Medulla oblongata (tissue), 1 donor: Measurements from ENCODE around the gene KCNE1.

Experiments used
- DNase-seq: peaks from one replicate; pipeline ENCODE4 v3.0.0-alpha.2; 2015; ENCODE audit errors: extremely low spot score

Gene KCNE1

DNA sequence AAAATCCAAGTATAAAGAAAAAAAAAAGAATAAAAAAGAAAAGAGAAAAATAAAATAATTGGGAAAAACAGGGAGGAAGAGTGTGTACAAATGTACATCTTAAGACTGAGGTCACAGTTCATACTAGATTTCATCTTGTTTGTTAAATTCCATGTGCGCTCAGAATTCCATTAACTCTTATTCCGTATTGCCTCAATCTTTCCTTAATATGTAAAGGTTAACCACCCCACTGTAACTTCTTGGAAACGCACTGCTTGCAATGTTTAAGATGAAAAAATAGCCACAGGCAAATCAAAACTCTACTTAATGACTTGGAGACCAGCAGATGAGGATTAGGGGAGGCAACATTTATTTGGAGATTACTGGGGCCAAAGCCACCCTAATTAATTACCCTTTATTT lies 23.9 kb upstream of the KCNE1 start:
- no peak for DNase-seq

DNA sequence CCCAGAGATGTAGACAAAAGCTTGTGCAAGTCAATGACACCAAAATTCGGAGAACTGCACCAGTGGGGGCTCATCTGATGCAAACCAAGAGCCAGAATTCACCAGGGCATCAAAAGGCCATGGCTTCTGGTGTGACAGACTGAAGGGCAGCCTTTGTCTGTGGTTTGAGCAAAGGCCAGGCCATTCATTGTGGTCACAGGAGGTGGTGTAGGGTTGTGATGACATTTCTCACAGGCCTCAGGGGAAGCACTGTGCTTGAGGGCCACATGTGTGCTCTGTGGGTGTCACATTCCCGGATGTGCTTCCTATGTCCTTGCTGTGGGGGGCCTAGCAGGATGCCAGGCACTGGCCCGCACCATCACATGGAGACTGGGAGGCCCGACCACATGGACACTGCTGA lies 22.5 kb upstream of the KCNE1 start:
- peak; percentile 65 for DNase-seq

GRCh38 chr21:34533938-34534337 lies 21.9 kb upstream of the KCNE1 start:
- DNase-seq: no peak

DNA sequence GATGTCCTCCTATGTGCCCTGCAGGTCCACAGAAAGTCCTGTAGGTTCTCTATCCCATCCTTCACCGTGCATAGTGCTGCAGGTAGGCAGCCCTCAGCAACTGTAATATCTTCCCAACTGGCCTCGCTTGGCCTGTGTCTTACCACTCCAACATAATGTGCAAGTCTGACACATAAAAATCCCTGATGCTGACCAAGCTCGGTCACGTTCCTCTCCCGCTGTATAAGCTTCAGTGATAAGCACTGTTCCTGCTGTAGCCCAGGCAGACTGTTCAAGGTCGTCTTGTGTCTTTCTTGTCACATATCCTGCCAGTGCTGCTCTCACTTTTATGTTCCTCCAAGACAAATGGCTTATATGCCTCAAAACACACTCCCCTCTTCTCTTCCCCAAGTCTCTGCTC lies 19.4 kb upstream of the KCNE1 start:
- DNase-seq: no peak

- no peak for DNase-seq
Measured at GRCh38 chr21:34530261-34530660, 18.3 kb upstream of the KCNE1 start.

DNA sequence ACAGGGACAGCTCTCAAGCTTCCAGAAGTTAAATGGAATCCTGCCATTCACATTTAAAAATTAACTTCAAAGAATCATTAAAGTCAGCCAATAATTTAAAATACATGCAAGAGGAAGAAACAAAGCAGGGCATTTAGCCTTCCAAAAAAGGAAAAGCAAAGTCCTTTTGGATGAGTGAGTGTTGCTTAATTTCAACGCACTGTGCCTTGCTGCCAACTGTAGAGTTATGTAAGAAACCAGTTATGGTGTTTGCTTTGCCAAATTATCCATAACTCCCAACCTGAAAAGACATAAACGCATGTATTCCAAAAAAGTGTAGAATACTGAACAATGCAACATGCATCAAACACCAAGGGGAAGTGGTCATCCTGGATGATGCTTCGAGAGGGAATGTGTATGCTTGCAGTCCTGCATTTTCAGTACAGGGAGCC lies 16.1 kb upstream of the KCNE1 start:
- no peak for DNase-seq

DNA sequence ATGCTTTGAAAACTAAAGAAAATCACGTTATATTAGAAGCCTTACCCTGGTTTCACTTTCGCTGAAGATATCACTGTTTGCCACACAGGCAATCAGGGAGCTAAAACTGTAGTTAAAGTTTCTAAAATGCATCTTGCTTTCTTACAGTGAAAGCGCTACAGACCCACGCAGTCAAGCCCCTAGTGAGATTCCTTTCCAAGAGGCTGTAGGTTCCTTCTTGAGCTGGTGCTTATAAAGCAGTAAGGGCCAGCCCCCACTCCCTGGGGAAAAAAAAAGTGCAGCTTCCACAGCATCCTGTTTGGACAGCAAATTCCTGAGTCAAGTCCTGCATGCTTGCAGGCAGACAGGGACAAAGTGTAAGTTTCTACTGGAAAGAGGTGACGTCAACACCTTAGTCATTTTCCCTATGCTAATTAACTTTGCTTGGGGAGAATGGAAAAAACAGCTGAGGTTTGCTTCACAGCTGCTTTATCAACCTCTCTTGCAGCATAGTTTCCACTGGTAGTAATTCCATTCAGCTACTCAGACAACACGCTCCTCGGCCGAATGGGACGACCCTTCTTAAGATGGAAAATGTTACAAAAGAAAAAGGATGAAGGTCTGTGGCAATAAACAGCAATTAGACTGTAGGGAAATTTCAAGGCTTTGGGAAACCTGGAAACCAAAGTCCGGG lies 14.7 kb upstream of the KCNE1 start:
- peak; percentile 64 for DNase-seq

DNA sequence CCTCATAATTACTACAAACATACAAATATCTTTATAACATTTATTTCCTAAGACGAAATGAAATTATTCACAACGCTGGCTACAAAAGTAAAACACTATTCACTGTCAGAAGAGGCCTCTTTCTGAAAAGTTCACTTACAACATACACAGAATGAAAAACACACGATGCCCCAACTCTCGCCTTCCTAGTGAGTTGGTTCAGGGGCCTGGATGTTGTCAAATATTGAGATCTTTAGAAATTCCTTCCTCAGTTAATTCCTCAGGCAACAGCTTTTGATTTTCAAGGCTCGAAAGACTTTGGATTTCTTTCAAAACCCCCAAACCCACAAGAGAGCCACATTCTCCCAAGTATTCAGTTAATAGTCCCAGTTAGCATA lies 14.2 kb upstream of the KCNE1 start:
- no peak for DNase-seq

DNA sequence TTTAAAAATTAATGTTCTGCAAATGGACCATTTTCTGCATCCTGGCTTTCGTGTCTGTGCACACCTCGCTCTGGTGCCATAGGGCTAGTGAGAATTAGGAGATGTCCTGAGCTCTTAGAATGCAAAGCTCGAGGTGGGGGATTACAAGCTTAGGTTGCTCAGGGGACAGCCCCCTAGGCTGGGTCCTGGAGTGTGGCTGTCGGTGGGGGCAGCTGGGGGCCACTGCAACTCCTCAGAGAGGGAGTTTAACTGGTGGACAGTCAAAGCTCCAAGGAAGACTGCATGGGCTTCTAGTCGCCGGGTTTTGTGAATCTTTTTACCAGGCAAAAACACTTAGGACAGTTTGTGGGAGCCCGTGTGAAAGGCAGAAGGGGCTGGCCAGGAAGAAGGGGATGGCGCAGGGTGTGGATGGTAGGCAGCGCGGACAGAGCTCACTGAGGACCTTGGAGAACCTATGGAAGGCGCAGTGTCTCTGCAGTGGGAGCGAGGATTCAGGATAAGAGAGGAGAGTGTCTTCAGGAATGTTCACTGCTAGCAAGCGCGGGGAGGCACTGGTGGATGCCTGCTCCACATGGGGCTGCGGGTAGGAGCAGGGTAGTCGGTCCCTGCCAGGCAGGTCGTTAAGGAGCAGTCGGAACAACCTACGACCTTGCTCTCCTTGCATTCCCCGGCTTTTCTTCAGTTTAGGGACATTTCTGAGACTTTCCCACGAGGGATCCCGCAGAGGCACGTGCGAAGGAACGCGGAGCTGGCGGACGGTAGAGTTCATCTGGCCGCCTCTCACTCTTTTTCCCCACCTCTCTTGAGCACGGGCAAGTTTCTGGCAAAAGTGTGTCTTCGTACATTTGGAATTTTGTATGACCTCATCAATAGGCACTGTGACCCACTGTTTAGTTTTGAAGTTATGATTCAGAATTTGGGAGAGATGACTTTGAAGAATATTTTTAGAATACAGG lies 12.9 kb upstream of the KCNE1 start:
- DNase-seq: no peak

GRCh38 chr21:34523019-34523555 lies 11.1 kb upstream of the KCNE1 start:
- no peak for DNase-seq

GRCh38 chr21:34522284-34522683 lies 10.3 kb upstream of the KCNE1 start:
- DNase-seq: no peak

GRCh38 chr21:34521561-34521960 lies 9.6 kb upstream of the KCNE1 start:
- DNase-seq: no peak

DNA sequence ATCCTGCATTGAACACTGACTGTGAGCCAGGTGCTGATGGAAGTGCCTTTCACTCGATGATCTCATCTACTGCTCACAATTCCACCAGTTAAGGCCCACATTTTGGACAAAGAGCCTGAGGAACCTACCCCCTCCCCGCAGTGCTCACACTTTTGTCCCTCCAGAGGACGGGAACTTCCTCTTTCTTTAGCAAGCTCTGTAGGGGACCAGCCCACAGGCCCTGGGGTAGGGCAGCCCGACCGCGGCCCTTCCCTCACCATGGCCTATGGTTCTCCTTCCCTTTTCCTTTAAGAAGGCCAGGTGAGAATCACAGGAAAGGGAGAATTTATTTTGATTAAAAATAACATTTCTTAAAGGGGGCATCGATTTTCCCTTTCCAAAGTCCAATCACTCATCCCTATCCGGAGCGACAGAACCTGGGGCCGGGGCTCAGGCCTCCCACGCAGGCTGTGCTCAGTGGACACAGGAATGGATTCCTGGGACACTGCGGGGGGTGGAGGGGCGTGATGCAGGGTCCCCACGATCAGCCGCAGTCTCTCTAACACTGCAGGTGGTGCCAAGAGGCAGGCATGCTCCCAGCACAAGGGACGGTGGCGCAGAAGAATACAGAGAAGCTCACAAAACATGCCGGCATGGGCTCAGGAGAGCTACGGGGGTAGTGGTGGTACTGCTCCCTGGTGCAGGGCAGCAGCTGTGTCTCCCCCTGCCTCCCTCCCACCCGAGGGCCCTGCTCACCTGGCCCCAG lies 8.9 kb upstream of the KCNE1 start:
- no peak for DNase-seq

DNA sequence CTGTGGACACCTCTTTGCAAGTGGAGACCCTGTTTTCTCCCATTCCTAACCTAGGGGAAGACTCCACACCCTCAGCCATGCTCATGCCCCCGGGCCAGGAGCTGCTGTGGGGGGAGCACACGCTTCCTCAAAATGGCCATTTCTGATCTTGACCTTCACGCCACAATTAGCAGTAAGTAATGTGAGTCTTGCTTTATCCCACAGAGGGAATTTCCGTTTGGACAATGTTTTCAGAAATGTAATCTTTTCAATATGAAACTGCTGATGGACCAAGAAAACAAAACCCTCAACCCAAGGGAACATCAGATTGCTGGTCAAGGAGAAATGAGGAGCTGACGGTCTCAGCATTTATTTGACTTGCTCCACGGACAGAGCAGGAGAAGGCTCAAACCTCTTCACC lies 8.3 kb upstream of the KCNE1 start:
- DNase-seq: no peak

DNA sequence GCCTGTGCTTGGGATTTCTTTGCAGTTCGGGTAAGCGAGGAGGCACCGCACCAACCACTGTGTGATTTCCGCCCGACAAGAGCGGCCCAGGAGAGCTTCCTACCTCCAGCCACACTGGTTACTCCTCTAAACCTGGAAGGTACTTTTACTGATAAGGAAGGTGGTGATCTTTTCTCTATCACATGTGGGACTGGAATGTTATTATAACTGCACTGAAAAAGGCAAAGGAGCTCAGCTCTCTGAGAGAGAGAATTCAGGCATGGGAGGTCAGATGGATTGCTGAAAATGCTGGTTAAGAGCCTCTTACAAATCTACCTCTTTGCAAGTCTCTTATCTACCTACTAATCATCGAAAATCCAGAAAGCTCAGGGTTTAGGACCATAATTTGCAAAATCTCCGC lies 7.7 kb upstream of the KCNE1 start:
- no peak for DNase-seq

DNA sequence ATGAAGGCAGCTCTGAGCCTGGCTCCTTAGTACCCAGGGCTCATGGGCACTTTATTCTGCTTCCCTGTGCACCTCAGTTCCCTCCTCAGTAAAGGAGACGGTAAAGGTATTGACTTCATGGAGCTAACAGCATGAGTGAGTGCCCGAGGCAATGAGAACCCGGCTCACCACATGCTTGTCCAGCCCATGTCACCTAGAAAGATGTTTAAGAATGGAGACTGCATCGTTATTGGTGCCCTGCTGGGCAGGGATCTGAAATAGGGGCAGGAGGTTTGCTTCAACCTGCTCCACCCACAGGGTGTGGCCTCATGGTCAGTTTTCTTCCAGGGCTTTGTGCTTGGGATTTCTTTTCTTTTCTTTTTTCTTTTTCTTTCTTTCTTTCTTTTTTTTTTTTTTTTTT lies 7.0 kb upstream of the KCNE1 start:
- DNase-seq: no peak

DNA sequence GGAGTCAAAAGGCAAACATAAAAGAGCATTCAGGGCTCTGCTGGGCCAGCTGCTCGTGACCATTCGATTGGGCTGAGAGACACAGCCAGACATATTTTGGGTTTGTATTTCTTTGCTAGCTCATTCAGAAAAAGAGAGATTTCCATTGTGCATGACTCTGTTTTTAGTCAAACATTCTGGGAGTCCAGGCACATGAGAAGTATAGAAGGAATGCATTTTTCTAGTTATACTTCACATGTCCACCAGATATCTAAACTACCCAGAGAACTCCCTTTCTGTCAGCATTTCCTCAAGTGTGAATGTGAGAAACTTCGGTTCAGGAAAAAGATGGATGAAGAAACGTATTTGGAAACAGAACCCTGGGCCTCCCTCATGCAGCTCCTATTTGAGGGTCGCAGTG lies 6.3 kb upstream of the KCNE1 start:
- DNase-seq: no peak

GRCh38 chr21:34517491-34518245 lies 5.7 kb upstream of the KCNE1 start:
- DNase-seq: no peak

DNA sequence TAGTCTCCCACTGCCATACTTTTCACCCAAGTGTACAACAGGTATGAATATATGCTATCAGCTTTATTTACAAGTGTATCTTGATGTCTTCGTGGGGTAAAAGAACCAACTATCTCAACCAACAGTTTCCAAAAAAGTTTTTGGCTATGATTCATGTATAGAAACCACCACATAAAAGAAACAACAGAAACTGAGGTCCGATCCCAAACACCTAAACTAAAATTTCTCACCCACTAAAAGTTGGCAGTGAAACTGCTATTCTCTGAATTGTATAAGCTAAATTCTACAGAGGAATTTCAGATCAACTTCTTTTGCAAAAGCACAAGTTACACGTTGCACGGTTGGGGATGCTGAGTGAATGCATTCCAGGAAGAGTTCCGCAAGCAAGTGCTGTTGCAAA lies 5.0 kb upstream of the KCNE1 start:
- no peak for DNase-seq

DNA sequence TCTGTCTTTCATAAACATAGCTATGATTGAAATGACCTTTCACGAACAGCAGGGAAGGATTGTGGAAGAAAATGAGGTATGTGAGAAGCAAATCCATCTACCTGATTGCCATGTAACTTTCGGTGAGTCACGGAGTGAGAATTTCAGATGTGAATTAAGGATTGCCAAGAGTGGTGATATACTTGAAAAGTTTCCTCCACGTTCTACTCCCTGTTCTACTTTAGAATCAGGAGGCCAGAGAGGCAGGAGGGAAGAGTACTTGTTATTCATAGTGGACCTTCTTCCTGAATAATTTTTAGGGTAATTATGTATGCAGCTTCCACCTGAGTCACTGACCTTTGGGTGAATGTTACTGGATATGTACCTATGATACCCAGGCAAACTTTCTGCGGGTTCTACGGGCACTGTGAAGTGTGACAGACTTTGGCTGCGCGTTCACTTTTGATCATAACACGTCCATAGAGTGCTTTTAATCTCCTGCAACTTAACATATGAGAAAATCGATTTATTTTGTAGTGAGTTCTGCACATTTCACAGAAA lies 2.6 kb upstream of the KCNE1 start:
- DNase-seq: no peak

DNA sequence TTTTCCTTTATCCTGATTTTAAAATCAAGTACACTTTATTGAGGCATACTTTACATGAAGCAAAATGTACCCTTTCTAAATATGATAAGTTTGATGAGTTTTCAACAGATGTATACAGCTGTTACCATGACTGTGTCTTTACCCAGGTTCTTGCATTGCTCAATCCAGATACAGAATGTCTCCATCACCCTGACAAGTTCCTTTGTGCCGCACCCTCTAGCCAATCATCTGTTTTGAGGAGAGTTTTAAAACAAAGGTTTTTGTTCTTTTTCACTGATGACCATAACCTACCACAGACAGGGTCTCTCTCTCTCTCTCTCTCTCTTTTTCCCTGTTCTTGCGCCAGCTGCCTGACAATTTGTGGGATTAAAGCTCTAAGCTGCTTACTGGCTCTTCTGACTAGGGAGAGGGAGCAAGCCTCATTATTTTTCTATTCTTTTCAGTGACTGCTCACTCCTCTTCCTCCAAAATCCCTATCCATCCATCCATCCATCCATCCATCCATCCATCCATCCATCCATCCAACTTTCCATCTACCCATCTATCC lies 1.2 kb upstream of the KCNE1 start:
- DNase-seq: no peak
